SU-DHL-6 (cell line): ENCODE data around the gene GAMT.

Experiments
- CTCF ChIP-seq: fragments of 200-600 bp; sonication (generic); IDR thresholded peaks from one replicate; pipeline ENCODE4 v1.5.1; 2017; ENCODE audit warnings: antibody characterized with exemption, mild to moderate bottlenecking, low read length, moderate library complexity; ENCODE audit not compliant: insufficient read depth, poor library complexity, severe bottlenecking
- EZH2phosphoT487 ChIP-seq: fragments of 200-600 bp; sonication (generic), shearing (Covaris generic); conservative IDR thresholded peaks from 2 replicates; pipeline ENCODE4 v1.6.1; 2018; ENCODE audit warnings: mild to moderate bottlenecking, antibody characterized with exemption, low read length, moderate library complexity, mixed read lengths

DNA sequence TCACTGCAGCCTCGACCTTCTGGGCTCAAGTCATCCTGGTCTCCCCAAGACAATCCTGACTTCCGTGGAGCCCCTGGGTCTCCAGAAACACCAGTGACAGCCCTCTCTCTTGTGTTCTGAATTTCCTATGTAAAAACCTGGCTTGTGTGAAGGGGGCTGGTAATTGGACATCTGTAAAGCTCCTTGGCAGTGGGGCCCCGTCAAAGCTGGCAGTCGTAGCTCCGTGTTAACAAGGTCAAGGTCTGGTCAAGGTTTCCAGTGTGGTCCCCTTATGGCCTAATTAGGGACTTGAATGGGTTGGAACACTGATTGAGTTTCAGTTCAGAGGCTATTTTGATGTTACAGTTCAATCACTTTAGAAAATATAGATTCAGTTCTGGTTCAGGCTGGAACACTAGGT is 50.5 kb downstream of the GAMT start:
- TF ChIP-seq CTCF (no peak), EZH2phosphoT487 (no peak)
